PC-9 (cell line): ENCODE results near the gene EMC6. TPM values are rescaled to one million over a fixed set of nuclear protein-coding genes. Genes with fewer than 3 reads are reported as not detected.

Experiments
- Bru-seq: library from RNA; stranded (reverse); fragments of 400-500 nt; gene quantifications from one replicate; lab custom pipeline; 2021; lab: Mats Ljungman, UMichigan
- BruChase-seq, 2 experiments: library from RNA; stranded (reverse); fragments of 400-500 nt; gene quantifications; one replicate each; lab custom pipeline; 2021; lab: Mats Ljungman, UMichigan
- BruUV-seq: library from RNA; stranded (reverse); fragments of 400-500 nt; replicated peaks from 2 replicates; lab custom pipeline; 2021; lab: Mats Ljungman, UMichigan
- CTCF ChIA-PET: fragments of 300-600 bp; sonication (Branson Sonifier 250); formaldehyde crosslinking; loops from one replicate; lab custom pipeline; 2022; ENCODE audit warnings: antibody characterized with exemption; lab: Charles Lee
- POLR2A ChIA-PET: fragments of 300-600 bp; sonication (Branson Sonifier 250); formaldehyde crosslinking; loops from one replicate; lab custom pipeline; 2022; ENCODE audit warnings: antibody characterized with exemption; ENCODE audit not compliant: unreplicated experiment; lab: Charles Lee
- DNase-seq, 2 experiments: peaks; one replicate each; pipeline versions ENCODE4 v3.0.0 to v3.0.0-alpha.2; 2015 to 2022; ENCODE audit warnings: mixed read lengths in 1 of 2
- H2AFZ ChIP-seq: fragments of 200-600 bp; sonication (generic); 2 replicates; pipeline ENCODE4 v1.8.1; 2017; ENCODE audit warnings: antibody characterized with exemption
- H3F3A ChIP-seq: fragments of 200-600 bp; sonication (generic); 2 replicates; pipeline ENCODE4 v1.8.1; 2017; ENCODE audit warnings: antibody characterized with exemption, mild to moderate bottlenecking, low read depth; ENCODE audit not compliant: insufficient read depth
- H3K27ac ChIP-seq: fragments of 200-600 bp; sonication (generic); 2 replicates; pipeline ENCODE4 v1.6.1; 2016; ENCODE audit warnings: mixed run types
- H3K27me3 ChIP-seq: fragments of 200-600 bp; sonication (generic); 2 replicates; pipeline ENCODE4 v1.6.1; 2016; ENCODE audit warnings: low read depth, mixed run types; ENCODE audit not compliant: insufficient read depth
- H3K36me3 ChIP-seq: fragments of 200-600 bp; sonication (generic); 2 replicates; pipeline ENCODE4 v1.6.1; 2016; ENCODE audit warnings: low read depth, mixed run types
- H3K4me1 ChIP-seq: fragments of 200-600 bp; sonication (generic); replicated peaks from 2 replicates; pipeline ENCODE4 v1.6.1; 2016; ENCODE audit warnings: mixed run types; ENCODE audit not compliant: insufficient read depth
- H3K4me2 ChIP-seq: fragments of 200-600 bp; sonication (generic); 2 replicates; pipeline ENCODE4 v1.6.1; 2017; ENCODE audit warnings: mixed run types
- H3K4me3 ChIP-seq: fragments of 200-600 bp; sonication (generic); 2 replicates; pipeline ENCODE4 v1.6.1; 2016; ENCODE audit warnings: mixed run types
- H3K79me2 ChIP-seq: fragments of 200-600 bp; sonication (generic); 2 replicates; pipeline ENCODE4 v1.6.1; 2017; ENCODE audit warnings: low read depth, mixed run types
- H3K9me2 ChIP-seq: fragments of 200-600 bp; sonication (generic); 2 replicates; pipeline ENCODE4 v1.8.1; 2017; ENCODE audit warnings: mild to moderate bottlenecking; ENCODE audit not compliant: insufficient read depth
- H3K9me3 ChIP-seq: fragments of 200-600 bp; sonication (generic); 2 replicates; pipeline ENCODE4 v1.8.1; 2016; ENCODE audit warnings: low read depth; ENCODE audit not compliant: insufficient read depth
- H4K20me1 ChIP-seq: fragments of 200-600 bp; sonication (generic); 2 replicates; pipeline ENCODE4 v1.8.1; 2017; ENCODE audit not compliant: insufficient read depth
- CTCF ChIP-seq: fragments of 200-600 bp; sonication (generic); conservative IDR thresholded peaks from 2 replicates; pipeline ENCODE4 v1.6.1; 2017; ENCODE audit warnings: mixed run types, antibody characterized with exemption, mild to moderate bottlenecking, moderate library complexity
- EZH2 ChIP-seq: fragments of 200-600 bp; sonication (generic); IDR thresholded peaks from 2 replicates; pipeline ENCODE4 v1.8.0; 2017; ENCODE audit warnings: antibody characterized with exemption, low read depth
- intact Hi-C: fragments of 100-400 bp; cut with micrococcal nuclease; formaldehyde crosslinking; loops from one replicate; pipeline ENCODE4 v1.10.0; 2022; ENCODE audit not compliant: unreplicated experiment
- long read RNA-seq: library from polyadenylated mRNA; stranded (forward); transcript quantifications from one replicate; pipeline ENCODE4 v2.0.0, GENCODE V29; 2022
- total RNA-seq: library from RNA; stranded (reverse); gene quantifications from 2 replicates; pipeline ENCODE4 v1.2.3, GENCODE V29; 2021

The EMC6 gene
- total RNA-seq (89.6 and 89.9 TPM in 2 replicates), Bru-seq, nascent RNA (percentile 96 among the genes with signal in this experiment), BruChase-seq, experiment 1, labeled RNA remaining after a 2-hour chase (percentile 99 among the genes with signal in this experiment), BruChase-seq, experiment 2, labeled RNA remaining after a 6-hour chase (percentile 99 among the genes with signal in this experiment)
- long read RNA-seq, transcript EMC6-202 (2 exons, 762 nt): minor isoform, 21 of 247 reads
- long read RNA-seq, transcript EMC6-201 (2 exons, 653 nt): major isoform, 217 of 247 reads
- long read RNA-seq, partial matches to known transcripts: 0 of 247 reads
- long read RNA-seq, other reads (novel, unspliced or antisense): 9 of 247 reads

GRCh38 chr17:3668279-3669084 lies at the start of gene EMC6, which contains the start of gene TAX1BP3:
Gene EMC6 (plus strand): TSS chr17:3668812. CDS start chr17:3669147, 335 bp downstream.
Gene TAX1BP3 (minus strand): TSS chr17:3668578. CDS start chr17:3668526, 52 bp downstream.
- peak; percentile 92 to 100 for DNase-seq
- H3K27ac ChIP-seq: peak within 1 kb of the TSS; percentile 88
- BruUV-seq: no TSS peak
- H3K36me3 ChIP-seq: no peaks in the 10 kb centered on the region
- no peaks in the 10 kb centered on the region for H3K9me3 ChIP-seq
- intact Hi-C loops: loop anchor here (1.0 to 5.0 kb wide), 4 partner anchors 32 to 1261 kb away; partner anchors contain the start of genes CTNS, HASPIN and SHPK
- peak within 1 kb of the TSS; percentile 83 for H2AFZ ChIP-seq
- ChIA-PET POLR2A (interaction anchor here (0.6 to 1.7 kb wide), 5 partner anchors 32 to 659 kb away, joined by 3 to 26 read pairs (median 6); partner anchors contain the start of genes CTNS and SHPK), CTCF (interaction anchor here (0.6 kb wide), 1 partner anchor 464 kb away, joined by 3 read pairs; no protein-coding TSS in a partner anchor)
- no peak; the same call in 1 of the 2 replicates for TF ChIP-seq CTCF
- TF ChIP-seq EZH2: no peak
- peaks cover 24% of the 10 kb centered on the region for H3F3A ChIP-seq
- H3K4me2 ChIP-seq: peak within 1 kb of the TSS; percentile 98
- peaks cover 63% of the 10 kb centered on the region for H3K79me2 ChIP-seq
- H3K9me2 ChIP-seq: no peaks in the 10 kb centered on the region
- H3K27me3 ChIP-seq: no peaks in the 10 kb centered on the region
- peak within 1 kb of the TSS; percentile 95 for H3K4me3 ChIP-seq
- peaks cover 25% of the 10 kb centered on the region for H3K4me1 ChIP-seq
- H4K20me1 ChIP-seq: peaks cover 39% of the 10 kb centered on the region

GRCh38 chr17:3621146-3621720 lies 47.4 kb upstream of the EMC6 start:
- Histone ChIP-seq H3K4me3 (no peak overlapping the region), H3K4me2 (no peak overlapping the region), H3K36me3 (0 out of 2 replicates have a peak, but pooled peaks cover 22% of the 10 kb centered on the region), H3K27ac (no peak overlapping the region), H4K20me1 (no peaks in the 10 kb centered on the region), H3K9me3 (no peaks in the 10 kb centered on the region), H3F3A (peaks cover 5% of the 10 kb centered on the region; the same call in 1 of the 2 replicates), H2AFZ (no peak overlapping the region), H3K9me2 (no peaks in the 10 kb centered on the region), H3K27me3 (no peaks in the 10 kb centered on the region), H3K79me2 (no peaks in the 10 kb centered on the region), H3K4me1 (no peaks in the 10 kb centered on the region)
- no peak for DNase-seq
- BruUV-seq: no TSS peak
- TF ChIP-seq EZH2: no peak
- TF ChIP-seq CTCF: no peak
- CTCF ChIA-PET: no interaction called here
- POLR2A ChIA-PET: no interaction called here
- intact Hi-C loops: no loop called here
